Liver (tissue), 3 donors: ENCODE measurements around the gene TNFRSF6B.

Experiments used
- ATF3 ChIP-seq: IDR thresholded peaks from 2 replicates; pipeline ENCODE4 v1.6.1; 2016; ENCODE audit warnings: antibody characterized with exemption
- CTCF ChIP-seq: fragments of 150-350 bp; IDR thresholded peaks from 2 replicates; pipeline ENCODE4 v1.5.1; 2017; ENCODE audit warnings: improper control_type of control experiment, low read depth, low read length; ENCODE audit not compliant: missing input control
- RXRA ChIP-seq, 2 donors: IDR thresholded peaks; 2 replicates each; pipeline ENCODE4 v1.6.1; 2017 to 2018; ENCODE audit warnings: antibody characterized with exemption in 2 of 2, mild to moderate bottlenecking in 1 of 2
- SP1 ChIP-seq: IDR thresholded peaks from 2 replicates; pipeline ENCODE4 v1.6.1; 2018; ENCODE audit warnings: antibody characterized with exemption, mild to moderate bottlenecking
- donor health status: healthy.
- donor health status: healthy.

- no peak for TF ChIP-seq CTCF
- no peak for TF ChIP-seq ATF3
- no peak for TF ChIP-seq SP1
- TF ChIP-seq RXRA (IDR thresholded peaks at IDR 0.05), result no peak
Observed at GRCh38 chr20:63699466-63700198, 3.2 kb downstream of the TNFRSF6B start.
